Cardiac fibroblast (primary cell): ENCODE measurements around the gene TP53I3.
"Not testable (repeated sequence)": the region's sequence is repeated elsewhere in the genome, so short reads cannot be mapped to it uniquely, and the experiment has no call there.

Experiments
- DNase-seq, 2 donors: peaks; one replicate each; pipeline versions ENCODE4 v3.0.0 to v3.0.0-alpha.2; 2010; ENCODE audit warnings: low read depth in 2 of 2
- H3K4me3 ChIP-seq, 2 donors: replicated peaks in 1 of 2; 1 replicate in 1 of 2; 2 replicates in 1 of 2; pipeline ENCODE4 v1.5.1; 2011; ENCODE audit warnings: low read depth in 2 of 2, low read length in 2 of 2, mild to moderate bottlenecking in 2 of 2, moderate library complexity in 1 of 2
- TF ChIP-seq, protein P1 (sequence below): IDR thresholded peaks from one replicate; pipeline ENCODE4 v1.5.1; 2011; ENCODE audit warnings: low read depth, mild to moderate bottlenecking, low read length, inconsistent platforms

TP53I3 gene

GRCh38 chr2:24102677-24103076, 18.0 kb upstream of the TP53I3 start:
- H3K4me3 ChIP-seq = no peak overlapping the region
- DNase-seq = no peak
- TF ChIP-seq, protein P1, sequence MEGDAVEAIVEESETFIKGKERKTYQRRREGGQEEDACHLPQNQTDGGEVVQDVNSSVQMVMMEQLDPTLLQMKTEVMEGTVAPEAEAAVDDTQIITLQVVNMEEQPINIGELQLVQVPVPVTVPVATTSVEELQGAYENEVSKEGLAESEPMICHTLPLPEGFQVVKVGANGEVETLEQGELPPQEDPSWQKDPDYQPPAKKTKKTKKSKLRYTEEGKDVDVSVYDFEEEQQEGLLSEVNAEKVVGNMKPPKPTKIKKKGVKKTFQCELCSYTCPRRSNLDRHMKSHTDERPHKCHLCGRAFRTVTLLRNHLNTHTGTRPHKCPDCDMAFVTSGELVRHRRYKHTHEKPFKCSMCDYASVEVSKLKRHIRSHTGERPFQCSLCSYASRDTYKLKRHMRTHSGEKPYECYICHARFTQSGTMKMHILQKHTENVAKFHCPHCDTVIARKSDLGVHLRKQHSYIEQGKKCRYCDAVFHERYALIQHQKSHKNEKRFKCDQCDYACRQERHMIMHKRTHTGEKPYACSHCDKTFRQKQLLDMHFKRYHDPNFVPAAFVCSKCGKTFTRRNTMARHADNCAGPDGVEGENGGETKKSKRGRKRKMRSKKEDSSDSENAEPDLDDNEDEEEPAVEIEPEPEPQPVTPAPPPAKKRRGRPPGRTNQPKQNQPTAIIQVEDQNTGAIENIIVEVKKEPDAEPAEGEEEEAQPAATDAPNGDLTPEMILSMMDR = no peak

GRCh38 chr2:24101992-24102391, 17.4 kb upstream of the TP53I3 start:
- DNase-seq = no peak
- H3K4me3 ChIP-seq = no peak overlapping the region
- TF ChIP-seq, protein P1 = no peak

- DNase-seq = not testable (repeated sequence)
These were observed 16.1 kb upstream of the TP53I3 start for GRCh38 chr2:24100732-24101131.

GRCh38 chr2:24095171-24095677, 10.6 kb upstream of the TP53I3 start:
- not testable (repeated sequence) for H3K4me3 ChIP-seq

More at GRCh38 chr2:24100732-24101131, 16.1 kb upstream of the TP53I3 start:
- not testable (repeated sequence) for H3K4me3 ChIP-seq

DNA sequence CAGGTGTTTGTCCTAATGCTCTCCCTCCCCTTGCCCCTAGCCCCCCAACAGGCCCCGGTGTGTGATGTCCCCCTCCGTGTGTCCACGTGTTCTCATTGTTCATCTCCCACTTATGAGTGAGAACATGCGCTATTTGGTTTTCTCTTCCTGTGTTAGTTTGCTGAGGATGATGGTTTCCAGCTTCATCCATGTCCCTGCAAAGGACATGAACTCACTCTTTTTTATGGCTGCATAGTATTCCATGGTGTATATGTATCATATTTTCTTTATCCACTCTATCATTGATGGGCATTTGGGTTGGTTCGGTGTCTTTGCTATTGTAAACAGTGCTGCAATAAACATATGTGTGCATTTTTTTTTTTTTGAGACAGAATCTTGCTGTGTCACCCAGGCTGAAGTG, 8.6 kb upstream of the TP53I3 start:
- not testable (repeated sequence) for DNase-seq, H3K4me3 ChIP-seq

More at GRCh38 chr2:24095171-24095677, 10.6 kb upstream of the TP53I3 start:
- not testable (repeated sequence) for DNase-seq

DNA sequence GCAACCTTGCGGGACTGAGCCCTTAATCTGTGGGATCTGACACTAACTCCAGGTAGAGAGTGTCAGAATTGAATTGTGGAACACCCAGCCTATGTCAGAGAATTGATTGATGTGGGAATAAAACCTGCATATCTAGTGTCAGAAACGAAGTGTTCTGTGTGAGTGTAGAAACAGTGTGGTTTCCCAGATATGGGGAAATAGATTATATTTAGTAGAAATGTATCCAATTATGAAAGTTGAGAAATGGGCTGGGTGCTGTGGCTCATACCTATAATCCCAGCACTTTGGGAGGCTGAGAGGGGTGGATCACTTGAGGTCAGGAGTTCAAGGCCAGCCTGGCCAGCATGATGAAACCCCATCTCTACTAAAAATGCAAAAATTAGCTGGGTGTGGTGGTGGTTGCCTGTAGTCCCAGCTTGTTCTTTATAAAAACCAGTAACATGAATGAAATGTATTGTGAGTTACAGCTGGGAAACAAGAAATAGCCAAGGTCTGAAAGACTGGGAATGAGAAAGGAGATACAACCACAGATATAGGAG, 4.3 kb upstream of the TP53I3 start:
- H3K4me3 ChIP-seq = no peak overlapping the region
- TF ChIP-seq, protein P1 = no peak
- no peak for DNase-seq

GRCh38 chr2:24087032-24087431, 2.4 kb upstream of the TP53I3 start:
- DNase-seq = no peak
- TF ChIP-seq, protein P1 = no peak

GRCh38 chr2:24086241-24086640, 1.6 kb upstream of the TP53I3 start:
- no peak overlapping the region for H3K4me3 ChIP-seq
- TF ChIP-seq, protein P1 = no peak
- no peak for DNase-seq

More at GRCh38 chr2:24087032-24087431, 2.4 kb upstream of the TP53I3 start:
- H3K4me3 ChIP-seq = no peak overlapping the region
